RWPE2 (cell line): ENCODE results near the gene TRPM5.

Source experiments
- ATAC-seq: fragments of 200-7000 bp; cut with Tn5 transposase; 3 replicates; pipeline ENCODE4 v1.9.1; 2021; ENCODE audit warnings: low read depth
- DNase-seq: peaks from one replicate; pipeline ENCODE4 v3.0.0-alpha.2; 2020; ENCODE audit warnings: low spot score
- H3K27ac ChIP-seq: fragments of 450-650 bp; 2 replicates; pipeline ENCODE4 v1.5.1; 2017; ENCODE audit warnings: mild to moderate bottlenecking; ENCODE audit not compliant: poor library complexity, severe bottlenecking
- H3K27me3 ChIP-seq: fragments of 250-450 bp; sonication (Bioruptor Pico); 2 replicates; pipeline ENCODE4 v1.5.1; 2021; ENCODE audit warnings: mild to moderate bottlenecking, moderate library complexity; ENCODE audit not compliant: insufficient read depth, poor library complexity, severe bottlenecking
- H3K36me3 ChIP-seq: fragments of 250-450 bp; sonication (Bioruptor Pico); 2 replicates; pipeline ENCODE4 v1.5.1; 2020; ENCODE audit warnings: low read depth, mild to moderate bottlenecking, moderate library complexity
- H3K4me1 ChIP-seq: fragments of 250-450 bp; sonication (Bioruptor Pico); 2 replicates; pipeline ENCODE4 v1.5.1; 2021; ENCODE audit warnings: mild to moderate bottlenecking, moderate library complexity; ENCODE audit not compliant: insufficient read depth, poor library complexity, severe bottlenecking
- H3K4me3 ChIP-seq: fragments of 250-450 bp; sonication (Bioruptor Pico); 2 replicates; pipeline ENCODE4 v1.5.1; 2021; ENCODE audit warnings: mild to moderate bottlenecking, moderate library complexity; ENCODE audit not compliant: severe bottlenecking
- H3K9me3 ChIP-seq: fragments of 250-450 bp; sonication (Bioruptor Pico); 2 replicates; pipeline ENCODE4 v1.5.1; 2021; ENCODE audit warnings: mild to moderate bottlenecking, moderate library complexity; ENCODE audit not compliant: severe bottlenecking
- TF ChIP-seq, protein P1 (sequence below): fragments of 450-650 bp; IDR thresholded peaks from one replicate; pipeline ENCODE4 v1.5.1; 2017; ENCODE audit warnings: mild to moderate bottlenecking, moderate library complexity; ENCODE audit not compliant: poor library complexity, severe bottlenecking

The TRPM5 gene

DNA sequence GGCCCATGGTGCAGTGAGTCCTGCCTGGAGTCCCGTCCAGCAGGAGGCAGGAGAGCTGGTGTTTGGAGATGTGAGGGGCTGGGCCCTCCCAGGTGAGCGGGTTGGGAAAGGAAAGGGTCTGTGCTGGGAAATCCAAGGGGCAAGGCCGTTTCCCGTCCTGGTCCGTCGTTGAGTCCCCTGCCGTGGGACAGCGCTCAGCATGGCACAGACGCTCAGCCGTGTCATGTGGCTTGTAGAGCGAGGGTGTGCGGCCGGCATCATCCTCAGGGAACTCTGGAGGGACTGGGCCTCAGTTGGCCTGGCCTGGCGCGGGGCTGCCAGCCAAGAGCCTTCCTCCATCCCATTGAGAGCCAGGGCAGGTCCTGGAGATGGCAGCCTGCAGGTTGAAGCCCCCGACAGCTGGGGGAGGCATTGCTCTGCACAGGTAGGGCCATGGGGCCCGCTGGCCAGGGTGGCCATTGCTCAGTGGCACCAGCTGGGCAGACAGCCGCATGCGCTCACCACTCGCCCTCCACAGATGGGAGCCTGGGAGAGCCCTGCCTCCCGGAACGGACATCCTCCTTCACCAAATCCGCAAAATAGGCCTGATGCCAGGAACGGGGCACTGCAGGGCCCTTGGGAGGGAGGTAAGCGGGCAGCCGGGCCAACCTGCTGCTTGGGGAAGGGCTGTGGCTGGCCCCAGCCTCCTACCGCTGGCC, 29.2 kb upstream of the TRPM5 start:
- no peaks in the 10 kb centered on the region for H3K4me1 ChIP-seq
- H3K9me3 ChIP-seq = no peaks in the 10 kb centered on the region
- DNase-seq (peak; percentile 42), ATAC-seq (no peak)
- no peaks in the 10 kb centered on the region for H3K27me3 ChIP-seq
- H3K4me3 ChIP-seq = no peak overlapping the region
- TF ChIP-seq, protein P1, sequence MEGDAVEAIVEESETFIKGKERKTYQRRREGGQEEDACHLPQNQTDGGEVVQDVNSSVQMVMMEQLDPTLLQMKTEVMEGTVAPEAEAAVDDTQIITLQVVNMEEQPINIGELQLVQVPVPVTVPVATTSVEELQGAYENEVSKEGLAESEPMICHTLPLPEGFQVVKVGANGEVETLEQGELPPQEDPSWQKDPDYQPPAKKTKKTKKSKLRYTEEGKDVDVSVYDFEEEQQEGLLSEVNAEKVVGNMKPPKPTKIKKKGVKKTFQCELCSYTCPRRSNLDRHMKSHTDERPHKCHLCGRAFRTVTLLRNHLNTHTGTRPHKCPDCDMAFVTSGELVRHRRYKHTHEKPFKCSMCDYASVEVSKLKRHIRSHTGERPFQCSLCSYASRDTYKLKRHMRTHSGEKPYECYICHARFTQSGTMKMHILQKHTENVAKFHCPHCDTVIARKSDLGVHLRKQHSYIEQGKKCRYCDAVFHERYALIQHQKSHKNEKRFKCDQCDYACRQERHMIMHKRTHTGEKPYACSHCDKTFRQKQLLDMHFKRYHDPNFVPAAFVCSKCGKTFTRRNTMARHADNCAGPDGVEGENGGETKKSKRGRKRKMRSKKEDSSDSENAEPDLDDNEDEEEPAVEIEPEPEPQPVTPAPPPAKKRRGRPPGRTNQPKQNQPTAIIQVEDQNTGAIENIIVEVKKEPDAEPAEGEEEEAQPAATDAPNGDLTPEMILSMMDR = no peak
- H3K36me3 ChIP-seq = no peaks in the 10 kb centered on the region
- no peak overlapping the region for H3K27ac ChIP-seq

DNA sequence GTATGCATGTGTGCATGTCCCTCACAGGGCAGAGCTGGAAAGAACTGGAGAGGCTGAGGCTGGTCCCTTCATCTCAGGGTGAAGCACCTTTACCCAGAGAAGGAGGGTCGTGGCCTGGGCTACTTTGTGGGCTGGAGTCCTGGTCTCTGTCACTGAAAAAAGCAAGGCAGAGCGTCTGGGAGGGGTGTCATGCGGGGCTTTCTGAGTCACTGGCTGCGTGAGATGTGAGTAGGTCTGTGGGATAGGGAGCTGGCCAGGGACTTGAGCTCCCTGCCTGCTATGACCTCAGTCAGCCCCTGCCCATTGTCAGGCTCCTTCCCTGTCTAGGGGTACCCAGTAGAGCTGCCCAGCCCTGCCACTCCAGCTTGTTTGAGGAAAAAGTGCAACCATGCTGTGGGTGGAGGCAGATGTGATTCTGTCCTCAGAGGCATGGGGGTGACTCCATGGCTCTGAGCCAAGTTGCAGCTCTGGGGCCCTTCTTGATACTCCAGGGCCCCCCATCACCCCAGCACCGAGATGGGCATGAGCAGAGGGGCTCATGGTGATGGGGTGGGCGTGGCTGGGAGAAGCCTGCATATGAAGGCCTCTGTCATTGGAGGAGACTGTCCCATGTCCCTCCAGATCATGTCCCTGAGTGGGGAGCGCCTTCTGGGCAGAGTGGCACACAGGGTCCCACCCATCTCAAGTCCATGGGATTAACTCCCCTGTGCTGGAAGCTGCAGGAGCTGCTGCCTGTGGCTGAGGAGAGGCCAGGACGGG, 28.3 kb upstream of the TRPM5 start:
- ATAC-seq (no peak), DNase-seq (peak; percentile 39)
- TF ChIP-seq, protein P1 = no peak
- Histone ChIP-seq H3K36me3 (no peaks in the 10 kb centered on the region), H3K27ac (no peak overlapping the region), H3K27me3 (no peaks in the 10 kb centered on the region), H3K4me3 (no peak overlapping the region), H3K4me1 (no peaks in the 10 kb centered on the region), H3K9me3 (no peaks in the 10 kb centered on the region)

DNA sequence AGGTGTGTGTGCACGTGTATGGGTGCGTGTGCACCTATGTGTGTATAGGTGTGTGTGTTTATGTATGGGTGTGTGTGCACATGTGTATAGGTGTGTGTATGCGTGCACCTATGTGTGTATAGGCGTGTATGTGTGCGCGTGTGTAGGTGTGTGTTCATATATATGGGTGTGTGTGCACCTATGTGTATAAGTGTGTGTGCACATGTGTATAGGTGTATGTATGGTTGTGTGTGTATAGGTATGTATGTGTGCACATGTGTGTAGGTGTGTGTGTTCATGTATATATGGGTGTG, 27.4 kb upstream of the TRPM5 start:
- H3K4me1 ChIP-seq = no peaks in the 10 kb centered on the region
- TF ChIP-seq, protein P1 = no peak
- H3K36me3 ChIP-seq = no peaks in the 10 kb centered on the region
- no peaks in the 10 kb centered on the region for H3K9me3 ChIP-seq
- H3K27me3 ChIP-seq = no peaks in the 10 kb centered on the region
- ATAC-seq (no peak), DNase-seq (no peak)
- no peak overlapping the region for H3K27ac ChIP-seq
- no peak overlapping the region for H3K4me3 ChIP-seq

DNA sequence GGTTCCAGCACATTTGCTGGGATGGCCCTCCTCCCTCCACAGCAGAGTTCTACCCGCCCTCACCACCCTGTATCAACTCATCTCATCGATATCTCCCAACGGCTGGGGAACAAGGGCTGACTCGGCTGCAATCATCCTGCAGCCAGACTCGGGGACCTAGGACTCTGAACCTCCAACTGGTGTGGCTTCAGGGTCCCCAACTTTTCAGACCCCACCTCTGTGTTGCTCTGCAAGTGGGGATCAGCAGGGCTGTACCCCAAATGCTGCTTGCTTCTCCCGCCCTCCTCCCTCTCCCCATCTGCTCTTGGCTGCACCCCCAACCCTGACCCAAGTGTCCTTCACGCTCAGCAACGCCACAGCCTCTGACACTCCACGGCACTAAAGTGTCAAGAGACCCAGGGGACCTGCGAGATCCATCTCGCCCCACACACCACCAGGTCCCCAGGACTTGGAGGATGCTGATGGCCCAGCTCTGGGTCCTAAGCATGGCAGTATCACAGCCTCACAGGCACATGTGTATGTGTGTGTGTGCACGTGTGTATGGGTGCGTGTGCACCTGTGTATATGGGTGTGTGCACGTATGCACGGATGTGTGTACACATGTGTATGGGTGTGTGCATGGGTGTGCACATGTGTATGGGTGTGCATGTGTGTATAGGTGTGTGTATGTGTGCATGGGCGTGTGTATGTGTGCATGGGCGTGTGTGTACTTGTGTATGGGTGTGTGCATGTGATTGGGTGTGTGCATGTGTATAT, 26.9 kb upstream of the TRPM5 start:
- ATAC-seq = no peak
- Histone ChIP-seq H3K4me3 (no peak overlapping the region), H3K9me3 (no peaks in the 10 kb centered on the region), H3K4me1 (no peaks in the 10 kb centered on the region), H3K27ac (no peak overlapping the region), H3K36me3 (no peaks in the 10 kb centered on the region), H3K27me3 (no peaks in the 10 kb centered on the region)
- TF ChIP-seq, protein P1 = no peak
- no peak for DNase-seq
